WI38 (cell line): ENCODE results near the gene SCAF4.
"Not testable (repeated sequence)": the region's sequence is repeated elsewhere in the genome, so short reads cannot be mapped to it uniquely, and the experiment has no call there.

Experiments
- H3K4me3 ChIP-seq: 2 replicates; pipeline ENCODE4 v1.5.1; 2011; ENCODE audit warnings: low read depth, mild to moderate bottlenecking, control low read depth, low read length
- TF ChIP-seq, protein P1 (sequence below): IDR thresholded peaks from 2 replicates; pipeline ENCODE4 v1.5.1; 2012; ENCODE audit warnings: low read depth, mild to moderate bottlenecking, control low read depth, low read length

Gene SCAF4

DNA sequence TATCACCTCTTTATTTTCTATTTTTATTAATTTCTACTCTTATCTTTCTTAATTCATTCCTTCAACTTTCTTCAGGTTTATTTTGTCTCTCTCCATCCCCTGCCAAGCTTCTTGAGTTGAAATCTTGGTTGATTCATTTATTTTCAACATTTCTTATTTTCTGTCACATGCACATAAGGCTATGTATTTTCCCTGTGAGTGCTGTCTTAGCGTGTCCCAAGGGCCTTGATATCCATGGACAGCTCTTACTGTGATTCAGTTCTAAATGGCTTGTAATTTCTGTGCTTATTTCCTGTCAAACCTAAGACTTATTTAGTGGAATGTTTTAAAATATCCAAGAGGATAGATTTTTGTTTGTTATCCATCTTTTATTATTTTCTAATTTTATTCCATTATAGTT lies 36.8 kb upstream of the SCAF4 start:
- TF ChIP-seq, protein P1, sequence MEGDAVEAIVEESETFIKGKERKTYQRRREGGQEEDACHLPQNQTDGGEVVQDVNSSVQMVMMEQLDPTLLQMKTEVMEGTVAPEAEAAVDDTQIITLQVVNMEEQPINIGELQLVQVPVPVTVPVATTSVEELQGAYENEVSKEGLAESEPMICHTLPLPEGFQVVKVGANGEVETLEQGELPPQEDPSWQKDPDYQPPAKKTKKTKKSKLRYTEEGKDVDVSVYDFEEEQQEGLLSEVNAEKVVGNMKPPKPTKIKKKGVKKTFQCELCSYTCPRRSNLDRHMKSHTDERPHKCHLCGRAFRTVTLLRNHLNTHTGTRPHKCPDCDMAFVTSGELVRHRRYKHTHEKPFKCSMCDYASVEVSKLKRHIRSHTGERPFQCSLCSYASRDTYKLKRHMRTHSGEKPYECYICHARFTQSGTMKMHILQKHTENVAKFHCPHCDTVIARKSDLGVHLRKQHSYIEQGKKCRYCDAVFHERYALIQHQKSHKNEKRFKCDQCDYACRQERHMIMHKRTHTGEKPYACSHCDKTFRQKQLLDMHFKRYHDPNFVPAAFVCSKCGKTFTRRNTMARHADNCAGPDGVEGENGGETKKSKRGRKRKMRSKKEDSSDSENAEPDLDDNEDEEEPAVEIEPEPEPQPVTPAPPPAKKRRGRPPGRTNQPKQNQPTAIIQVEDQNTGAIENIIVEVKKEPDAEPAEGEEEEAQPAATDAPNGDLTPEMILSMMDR: no peak
- no peak overlapping the region for H3K4me3 ChIP-seq

DNA sequence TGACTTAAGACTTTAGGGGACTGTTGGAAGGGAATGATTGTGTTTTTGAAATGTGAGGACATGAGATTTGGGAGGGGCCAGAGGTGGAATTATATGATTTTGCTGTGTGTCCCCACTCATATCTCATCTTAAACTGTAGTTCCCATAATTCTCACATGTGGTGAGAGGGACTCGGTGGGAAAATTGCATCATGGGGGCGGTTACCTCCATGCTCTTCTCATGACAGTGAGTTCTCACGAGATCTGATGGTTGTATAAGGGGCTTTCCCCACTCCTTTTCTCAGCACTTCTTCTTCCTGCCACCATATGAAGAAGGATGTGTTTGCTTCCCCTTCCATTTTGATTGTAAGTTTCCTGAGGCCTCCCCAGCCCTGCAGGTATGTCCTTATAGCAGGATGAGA lies 35.0 kb upstream of the SCAF4 start:
- TF ChIP-seq, protein P1: no peak
- no peak overlapping the region for H3K4me3 ChIP-seq

DNA sequence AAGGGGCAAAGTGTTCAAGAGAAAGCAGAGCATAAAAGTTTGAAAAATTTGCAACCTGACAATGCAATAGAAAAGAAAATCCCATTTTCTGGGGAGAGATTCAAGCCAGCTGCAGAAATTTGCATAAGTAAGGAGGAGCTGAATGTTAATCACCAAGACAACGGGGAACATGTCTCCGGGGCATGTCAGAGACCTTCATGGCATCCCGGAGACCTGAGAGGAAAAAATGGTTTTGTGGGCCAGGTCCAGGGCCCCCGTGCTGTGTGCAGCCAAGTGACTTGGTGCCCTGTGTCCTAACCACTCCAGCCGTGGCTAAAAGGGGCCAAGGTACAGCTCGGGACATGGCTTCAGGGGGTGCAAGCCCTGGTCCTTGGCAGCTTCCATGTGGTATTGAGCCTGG lies 33.9 kb upstream of the SCAF4 start:
- not testable (repeated sequence) for H3K4me3 ChIP-seq

DNA sequence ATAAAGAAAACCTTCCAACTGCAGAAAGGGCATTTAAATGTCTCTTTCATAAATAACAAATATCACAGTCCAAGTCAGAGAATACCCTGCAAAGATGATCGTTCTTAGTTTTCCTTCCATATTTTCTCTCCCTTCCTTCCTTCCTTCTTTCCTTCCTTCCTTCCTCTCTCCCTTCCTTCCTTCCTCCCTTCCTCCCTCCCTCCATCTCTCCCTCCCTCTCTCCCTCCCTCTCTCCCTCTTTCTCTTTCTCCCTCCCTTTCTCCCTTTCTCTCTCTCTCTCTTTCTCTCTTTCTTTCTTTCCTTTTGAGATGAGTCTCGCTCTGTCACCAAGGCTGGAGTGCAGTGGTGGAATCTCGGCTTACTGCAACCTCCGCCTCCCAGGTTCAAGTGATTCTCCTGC lies 29.0 kb upstream of the SCAF4 start:
- TF ChIP-seq, protein P1: no peak
- H3K4me3 ChIP-seq: no peak overlapping the region

DNA sequence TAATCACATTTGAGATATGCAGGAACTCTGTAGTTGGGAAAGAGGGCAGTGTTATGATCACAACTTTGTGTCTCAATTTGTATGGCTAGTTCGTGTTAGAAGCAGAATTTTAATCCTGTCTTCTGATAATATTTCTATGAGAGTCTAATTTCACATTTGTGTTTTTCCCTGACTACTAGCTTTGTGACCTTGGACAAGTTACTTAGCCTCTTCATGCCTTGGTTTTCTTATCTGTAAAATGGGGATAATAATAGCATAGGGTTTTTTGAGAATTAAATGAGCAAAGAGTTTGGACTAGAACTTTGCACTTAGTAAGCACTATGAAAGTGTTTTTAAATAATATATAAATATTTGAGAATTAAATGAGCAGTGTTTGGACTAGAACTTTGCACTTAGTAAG lies 24.9 kb upstream of the SCAF4 start:
- no peak overlapping the region for H3K4me3 ChIP-seq
- TF ChIP-seq, protein P1: no peak

DNA sequence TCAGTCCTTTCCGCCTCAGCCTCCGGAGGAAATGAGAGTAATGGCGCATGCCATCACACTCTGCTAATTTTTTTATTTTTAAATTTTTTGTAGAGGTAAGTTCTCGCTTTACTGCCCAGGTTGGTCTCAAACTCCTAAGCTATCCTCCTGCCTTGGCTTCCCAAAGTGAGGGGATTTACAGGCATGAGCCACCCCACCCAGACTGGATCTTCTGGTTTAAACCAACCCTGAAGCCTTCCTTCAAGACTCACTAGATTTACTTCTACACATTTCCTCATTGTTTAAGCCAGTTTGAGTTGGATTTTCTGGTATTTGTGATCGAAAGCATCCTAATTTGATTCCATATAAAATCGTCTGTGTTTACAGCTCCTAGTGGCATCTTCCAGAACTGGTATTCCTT lies 23.1 kb upstream of the SCAF4 start:
- TF ChIP-seq, protein P1: no peak

DNA sequence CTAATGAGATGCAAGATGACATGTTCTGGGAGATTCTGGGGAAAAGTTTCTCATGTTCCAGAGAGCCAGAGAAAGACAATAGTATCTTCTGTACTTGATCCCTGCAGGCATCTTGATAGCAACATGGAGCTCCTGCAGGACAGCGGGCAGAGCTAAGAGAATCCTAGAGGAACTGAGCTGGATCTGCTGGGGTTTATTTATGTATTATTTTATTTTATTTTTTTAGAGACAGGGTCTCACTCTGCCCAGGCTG lies 22.7 kb upstream of the SCAF4 start:
- H3K4me3 ChIP-seq: no peak overlapping the region
- TF ChIP-seq, protein P1: no peak

More for the DNA sequence above, 23.1 kb upstream of the SCAF4 start:
- no peak overlapping the region for H3K4me3 ChIP-seq

DNA sequence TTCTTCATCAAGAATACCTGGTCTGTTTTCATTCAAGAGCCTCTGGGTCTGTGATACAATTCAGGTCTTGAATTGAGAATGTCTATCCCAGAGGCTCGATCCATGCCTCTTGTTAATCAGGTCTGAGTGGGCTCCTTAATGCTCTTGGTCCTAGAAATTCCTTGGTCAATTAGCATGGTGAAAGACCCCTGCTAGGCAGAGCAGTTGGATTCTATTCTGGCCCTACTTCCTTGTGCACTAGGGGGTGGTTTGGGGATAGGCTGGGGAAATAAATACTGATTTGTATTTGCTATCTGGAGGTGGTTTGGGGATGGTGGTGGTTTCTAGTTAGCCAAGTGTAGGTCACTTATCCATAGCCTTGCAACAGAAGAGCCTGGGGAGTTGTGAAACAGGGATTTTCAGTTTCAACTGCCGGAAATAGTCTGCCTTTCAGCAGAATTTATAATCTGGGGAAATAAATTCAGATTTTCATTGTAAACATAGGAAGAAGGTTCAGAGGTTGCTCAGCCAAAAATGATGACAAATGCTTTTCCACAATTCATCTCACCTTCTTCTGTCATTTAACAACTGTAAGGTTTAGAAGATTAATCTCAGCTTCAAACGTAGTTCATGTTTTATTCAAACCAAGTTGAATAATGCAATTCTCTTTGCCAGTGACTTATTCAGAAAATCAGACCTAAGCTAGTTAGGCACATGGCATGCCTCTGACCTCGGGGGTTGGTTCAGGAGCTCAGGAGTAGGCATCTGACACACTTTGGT lies 22.2 kb upstream of the SCAF4 start:
- H3K4me3 ChIP-seq: no peak overlapping the region

More for the DNA sequence above, 22.2 kb upstream of the SCAF4 start:
- TF ChIP-seq, protein P1: no peak
